HG03159 (cell line): ENCODE data around the gene LAMP5.

Experiments
- ATAC-seq: cut with Tn5 transposase; IDR thresholded peaks from one replicate; pipeline ENCODE4 v1.9.1; 2021; ENCODE audit warnings: mild to moderate bottlenecking, moderate library complexity; ENCODE audit not compliant: unreplicated experiment

Gene LAMP5

GRCh38 chr20:9531581-9531980, 17.2 kb downstream of the LAMP5 start:
- no peak for ATAC-seq

GRCh38 chr20:9532069-9532838, 17.9 kb downstream of the LAMP5 start:
- no peak for ATAC-seq

DNA sequence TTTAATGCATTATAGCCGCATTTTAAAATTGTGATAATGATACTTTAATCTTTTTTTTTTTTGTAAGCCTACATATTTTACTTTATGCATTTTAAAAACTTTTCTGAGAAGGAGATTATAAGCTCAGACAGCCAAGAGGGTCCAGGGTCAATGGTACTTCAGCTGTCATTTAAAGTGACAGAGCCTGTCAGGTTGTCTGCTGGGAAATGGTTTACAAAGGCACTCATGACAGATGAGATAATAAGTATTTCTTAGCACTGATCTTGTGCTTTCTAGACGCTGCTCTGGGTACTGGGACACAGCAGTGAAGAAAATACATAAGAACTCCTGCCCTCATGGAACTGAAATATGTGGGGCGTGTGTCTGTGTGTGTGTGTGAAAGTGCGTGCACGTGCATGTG, 19.6 kb downstream of the LAMP5 start:
- ATAC-seq, result no peak

DNA sequence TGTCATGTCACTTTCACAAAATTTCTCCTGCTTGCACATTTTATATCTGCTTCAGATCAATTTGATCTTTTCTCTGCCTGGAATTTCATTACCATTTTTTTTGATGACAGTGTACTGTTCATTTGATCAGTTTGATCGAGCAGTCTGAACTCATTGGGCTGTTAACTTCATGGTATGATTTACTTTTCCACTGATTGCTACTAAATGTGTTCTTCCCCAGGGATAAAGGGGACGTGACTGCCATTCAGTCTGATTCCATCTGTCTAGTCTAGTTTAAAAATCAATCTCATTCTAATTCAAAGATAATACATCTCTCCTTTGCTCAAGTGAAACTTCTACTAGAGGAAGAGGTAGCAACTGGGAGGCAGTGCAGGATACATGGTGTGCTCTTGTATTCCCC, 21.1 kb downstream of the LAMP5 start:
- no peak for ATAC-seq

- ATAC-seq, result no peak
Observed at GRCh38 chr20:9543214-9543613, 28.8 kb downstream of the LAMP5 start.

GRCh38 chr20:9550283-9550682, 35.9 kb downstream of the LAMP5 start:
- ATAC-seq, result no peak

DNA sequence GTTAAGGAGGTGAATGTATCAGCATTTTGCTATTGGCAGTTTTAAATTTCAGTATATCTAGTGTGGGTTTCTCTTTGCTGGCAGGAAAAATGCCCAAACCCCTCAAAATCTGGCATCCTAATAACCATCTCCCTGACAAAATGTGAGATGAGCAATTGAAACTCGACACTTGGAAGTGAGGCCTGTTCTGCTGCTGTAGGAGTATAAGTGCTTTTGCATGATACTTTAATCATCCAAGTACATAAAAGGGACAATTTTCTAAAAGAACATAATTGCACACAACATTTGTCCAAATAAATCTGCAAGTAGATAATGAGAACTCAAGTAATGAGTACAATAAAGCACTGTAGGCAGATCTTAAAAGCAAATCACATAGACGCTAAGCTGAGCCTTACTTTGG, 36.5 kb downstream of the LAMP5 start:
- ATAC-seq, result no peak

DNA sequence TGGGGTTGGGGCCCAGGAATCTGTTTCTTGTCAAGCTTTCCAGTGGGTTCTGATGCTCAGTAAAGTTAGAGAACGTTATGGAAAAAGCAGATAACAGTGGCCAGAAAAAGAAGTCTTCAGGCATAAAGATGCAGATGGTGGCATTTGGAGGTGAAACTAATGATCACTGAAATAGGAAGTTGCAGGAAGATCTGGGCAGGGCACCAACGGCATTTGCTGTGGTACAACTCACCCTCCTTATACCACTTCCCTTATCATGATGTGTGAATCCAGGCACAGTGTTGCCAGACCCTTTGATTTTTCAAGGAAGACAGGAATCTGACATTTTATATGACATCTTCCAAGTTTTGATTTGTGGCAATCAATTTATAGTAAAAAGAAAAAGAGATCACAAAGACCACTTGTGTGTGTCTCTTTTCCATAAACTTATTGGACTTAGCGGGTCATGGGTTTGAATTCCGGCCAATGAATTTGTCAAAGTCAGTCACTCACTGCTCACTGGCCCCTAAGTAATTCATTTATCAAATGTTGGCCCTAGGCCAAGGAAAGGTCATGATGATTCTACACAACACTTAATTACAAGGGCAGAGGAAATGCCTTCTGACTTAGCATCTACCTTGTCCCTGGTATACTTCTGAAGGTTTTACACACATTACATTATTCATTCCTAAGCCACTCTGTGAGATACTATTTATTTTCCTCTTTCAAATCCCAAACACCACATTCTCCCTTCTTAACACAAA, 37.6 kb downstream of the LAMP5 start:
- no peak for ATAC-seq

GRCh38 chr20:9555781-9556180, 41.4 kb downstream of the LAMP5 start:
- no peak for ATAC-seq

GRCh38 chr20:9557411-9557810, 43.0 kb downstream of the LAMP5 start:
- ATAC-seq, result no peak

DNA sequence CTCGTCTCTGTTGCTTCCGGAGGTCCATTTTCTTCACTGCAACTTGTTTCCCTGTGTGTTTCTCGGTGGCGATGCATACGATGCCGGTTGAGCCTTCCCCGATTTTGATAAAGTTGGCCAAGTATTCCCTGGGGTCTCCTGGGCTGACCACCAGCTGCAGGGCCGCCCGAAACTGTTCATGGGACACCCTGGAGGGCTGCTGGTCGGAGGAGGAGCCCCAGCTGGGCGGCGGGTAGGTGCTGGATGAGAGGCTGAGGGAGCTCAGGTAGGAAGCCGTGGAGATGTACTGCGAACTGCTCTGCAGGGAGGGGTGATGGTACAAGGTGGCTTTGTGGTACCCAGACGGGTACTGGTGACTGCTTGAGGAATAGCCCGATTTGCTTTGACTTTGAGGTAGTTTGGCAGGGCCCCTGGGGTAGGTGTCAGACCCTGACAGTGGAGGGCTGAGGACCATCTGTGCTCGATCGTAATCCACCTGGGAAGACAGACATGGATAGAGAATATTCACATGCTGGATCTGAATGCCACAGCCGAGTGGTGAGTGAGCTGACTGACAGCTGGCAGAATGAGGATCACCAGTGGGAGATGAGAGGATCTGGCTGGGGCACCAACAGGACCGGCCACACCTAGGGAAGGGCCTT, 51.6 kb downstream of the LAMP5 start:
- ATAC-seq, result no peak

DNA sequence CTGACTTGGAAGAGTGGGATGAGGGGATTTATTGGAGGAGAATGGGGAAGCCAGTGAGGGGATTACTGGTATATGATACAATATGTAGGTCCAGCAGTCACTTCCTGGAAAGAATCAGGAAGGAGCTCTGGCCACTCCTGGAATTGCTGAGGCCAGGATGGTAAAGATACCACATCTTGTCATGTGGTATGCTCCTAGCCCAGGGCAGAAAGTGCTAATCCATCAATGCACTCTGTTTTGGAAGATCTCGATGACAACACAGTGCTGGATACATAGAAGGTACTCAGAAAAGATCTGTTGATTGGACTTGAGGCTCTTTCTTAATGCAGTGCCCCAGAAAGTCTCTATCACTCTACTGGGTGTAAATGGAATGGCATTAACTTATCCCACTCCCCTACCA, 52.6 kb downstream of the LAMP5 start:
- no peak for ATAC-seq

- no peak for ATAC-seq
Observed at GRCh38 chr20:9570612-9571011, 56.2 kb downstream of the LAMP5 start.

- ATAC-seq, result no peak
Observed at GRCh38 chr20:9571783-9572182, 57.4 kb downstream of the LAMP5 start.

DNA sequence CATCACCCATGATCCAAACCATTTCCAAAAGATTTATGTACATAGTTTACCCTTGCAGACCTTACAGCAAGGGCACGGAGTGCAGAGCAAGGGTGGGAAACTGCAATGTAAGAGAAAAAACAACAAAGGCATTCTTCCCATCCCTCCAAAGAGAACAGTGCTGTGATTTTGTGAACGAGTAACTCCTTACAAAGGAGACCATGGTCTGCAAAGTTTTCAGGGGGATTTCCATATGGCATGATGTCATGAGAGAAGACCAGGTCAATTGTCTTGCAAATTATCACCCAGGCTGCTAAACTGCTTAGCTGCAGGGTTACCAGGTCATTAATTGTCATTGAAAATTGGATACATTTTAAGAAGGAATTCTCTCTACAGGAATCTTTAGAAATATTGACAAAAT, 58.3 kb downstream of the LAMP5 start:
- no peak for ATAC-seq

- no peak for ATAC-seq
Observed at GRCh38 chr20:9573335-9574151, 59.2 kb downstream of the LAMP5 start.

DNA sequence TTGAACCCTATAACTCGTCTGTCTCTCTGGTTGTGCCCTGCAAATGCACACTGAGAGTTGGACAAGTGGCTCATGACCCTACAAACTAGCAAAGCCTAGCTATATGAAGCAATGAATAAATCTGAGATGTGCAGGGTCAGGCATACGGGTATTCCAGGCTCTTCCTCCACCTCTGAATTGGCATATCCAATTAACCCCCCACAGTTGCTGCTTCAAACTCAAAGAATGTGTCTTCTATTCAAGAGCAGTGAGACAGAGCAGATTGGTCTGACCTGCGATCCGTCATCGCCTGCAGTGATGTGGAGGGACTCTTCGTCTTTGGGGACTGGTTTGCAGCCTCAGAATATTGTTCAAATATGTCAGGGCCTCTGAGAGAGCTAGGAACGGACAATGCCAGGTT, 59.8 kb downstream of the LAMP5 start:
- ATAC-seq, result no peak

- ATAC-seq, result no peak
Observed at GRCh38 chr20:9574776-9575175, 60.4 kb downstream of the LAMP5 start.

DNA sequence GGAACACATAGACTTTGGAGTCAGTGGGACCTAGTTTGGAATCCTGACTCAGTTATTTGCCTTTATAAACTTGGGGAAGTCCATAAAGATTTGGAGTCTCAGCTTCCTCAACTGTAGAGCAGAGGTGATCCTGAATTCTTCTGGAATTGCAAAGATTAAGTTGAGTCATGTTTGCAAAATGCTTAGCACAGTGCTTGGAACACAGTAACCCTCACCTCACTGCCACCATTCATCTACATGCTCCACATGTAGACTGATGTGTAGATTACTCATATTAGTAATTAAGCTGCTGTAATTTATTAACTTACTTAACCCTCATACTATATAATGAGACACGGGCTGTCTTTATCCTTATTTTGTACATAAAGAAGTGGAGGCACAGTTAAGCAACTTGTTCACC, 61.4 kb downstream of the LAMP5 start:
- no peak for ATAC-seq

- ATAC-seq, result no peak
Observed at GRCh38 chr20:9576695-9577094, 62.3 kb downstream of the LAMP5 start.

GRCh38 chr20:9577397-9577796, 63.0 kb downstream of the LAMP5 start:
- ATAC-seq, result no peak
